ENCODE results near the gene INHBC. TPM values are rescaled to one million over a fixed set of nuclear protein-coding genes. Genes with fewer than 3 reads are reported as not detected.
"Not testable (repeated sequence)": the region's sequence is repeated elsewhere in the genome, so short reads cannot be mapped to it uniquely, and the experiment has no call there.

The INHBC gene
- total RNA-seq (2014; rRNA removed; shearing (Covaris generic)), result 0.13 and 0.37 TPM in 2 replicates
- polyA plus RNA-seq (2015; cell fraction: cytosol; rRNA removed), result 0.05 and 0.12 TPM in 2 replicates
- polyA plus RNA-seq (2015; cell fraction: nucleus; rRNA removed), result 0.08 TPM in 1 of 2 replicates, not detected in the other

GRCh38 chr12:57434517-57435223 lies at the start of gene INHBC:
TSS of gene INHBC (plus strand) at chr12:57434784. CDS start at chr12:57434887, 103 bp downstream.
- DNase-seq (ENCODE audit: low read depth), result no peak

DNA sequence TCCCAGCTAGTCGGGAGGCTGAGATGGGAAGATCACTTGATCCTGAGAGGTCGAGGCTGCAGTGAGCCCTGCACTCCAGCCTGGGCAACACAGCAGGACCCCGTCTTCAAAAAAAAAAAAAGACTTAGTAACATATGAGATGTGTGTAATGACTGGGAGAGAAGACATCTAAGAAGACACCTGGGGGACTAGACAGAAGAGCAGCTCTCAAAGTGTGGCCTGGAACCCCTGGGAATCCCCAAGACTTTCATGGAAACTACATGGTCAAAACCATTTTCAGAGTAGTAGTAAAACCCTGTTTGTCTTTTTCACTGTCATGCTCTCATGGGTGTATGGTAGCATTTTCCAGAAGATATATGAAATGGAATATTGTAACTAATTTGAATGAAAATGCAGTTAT lies 49.0 kb upstream of the INHBC start:
- no peak for DNase-seq (ENCODE audit: low read depth)

GRCh38 chr12:57386187-57386720 lies 48.3 kb upstream of the INHBC start:
- no peak for DNase-seq (ENCODE audit: low read depth)

GRCh38 chr12:57388425-57388824 lies 46.2 kb upstream of the INHBC start:
- DNase-seq (ENCODE audit: low read depth), result no peak

- DNase-seq (ENCODE audit: low read depth), result peak; percentile 95
Observed at GRCh38 chr12:57389033-57389432, 45.6 kb upstream of the INHBC start.

- DNase-seq (ENCODE audit: low read depth), result no peak
Observed at GRCh38 chr12:57390174-57390573, 44.4 kb upstream of the INHBC start.

- DNase-seq (ENCODE audit: low read depth), result no peak
Observed at GRCh38 chr12:57395121-57395520, 39.5 kb upstream of the INHBC start.

DNA sequence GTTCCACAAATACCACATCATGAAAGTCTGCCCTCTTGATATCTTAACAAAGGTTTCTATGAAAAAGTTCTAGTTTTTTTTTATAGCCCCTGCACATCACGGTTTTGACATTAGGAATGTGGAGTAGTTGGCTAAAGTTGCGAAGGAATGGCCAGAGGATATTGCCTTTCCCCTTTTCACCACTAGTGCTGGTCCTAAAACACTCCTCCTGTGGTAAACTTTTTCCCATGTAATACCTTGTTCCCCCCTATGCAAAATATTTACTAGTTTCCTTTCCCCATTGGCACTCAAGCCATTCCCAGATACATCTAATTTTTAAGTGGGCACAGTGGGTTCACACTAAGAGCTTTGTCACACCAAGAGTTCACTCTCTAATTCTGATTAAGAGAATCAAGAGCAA lies 37.1 kb upstream of the INHBC start:
- DNase-seq (ENCODE audit: low read depth), result no peak

DNA sequence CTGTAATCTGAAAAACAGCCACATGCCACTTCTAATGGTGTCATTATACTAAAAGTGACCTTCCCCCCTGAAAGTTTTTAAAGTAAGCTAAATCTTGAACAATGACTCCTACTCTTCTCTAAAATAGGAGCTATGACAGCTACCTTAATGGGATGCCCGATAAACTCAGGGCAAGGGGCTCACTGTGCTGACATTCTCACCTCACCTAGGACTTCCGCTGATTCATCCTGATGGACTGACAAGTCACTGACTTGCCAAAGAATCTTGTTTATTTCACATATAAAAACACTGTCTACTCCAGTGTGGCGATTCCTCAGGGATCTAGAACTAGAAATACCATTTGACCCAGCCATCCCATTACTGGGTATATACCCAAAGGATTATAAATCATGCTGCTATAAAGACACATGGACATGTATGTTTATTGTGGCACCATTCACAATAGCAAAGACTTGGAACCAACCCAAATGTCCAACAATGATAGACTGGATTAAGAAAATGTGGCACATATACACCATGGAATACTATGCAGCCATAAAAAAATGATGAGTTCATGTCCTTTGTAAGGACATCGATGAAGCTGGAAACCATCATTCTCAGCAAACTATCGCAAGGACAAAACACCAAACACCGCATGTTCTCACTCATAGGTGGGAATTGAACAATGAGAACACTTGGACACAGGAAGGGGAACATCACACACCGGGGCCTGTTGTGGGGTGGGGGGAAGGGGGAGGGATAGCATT lies 34.7 kb upstream of the INHBC start:
- not testable (repeated sequence) for DNase-seq (ENCODE audit: low read depth)

DNA sequence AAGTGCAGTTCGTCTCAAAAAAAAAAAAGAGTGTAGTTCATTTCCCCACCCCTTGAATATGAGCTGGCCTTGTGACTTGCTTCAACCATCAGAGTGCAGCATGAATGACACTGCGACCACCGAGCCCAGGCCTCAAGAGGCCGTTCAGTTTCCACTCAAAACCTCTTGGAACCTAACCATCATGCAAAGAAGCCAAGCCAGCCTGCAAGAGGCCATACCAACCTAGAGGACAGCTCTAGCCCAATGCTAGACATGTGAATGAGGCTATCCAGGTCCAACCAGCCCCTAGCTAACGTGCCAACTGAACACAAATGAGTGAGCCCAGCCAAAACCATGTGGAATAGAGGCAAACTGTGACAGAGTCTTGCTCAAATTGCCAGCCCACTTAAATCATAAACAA lies 33.4 kb upstream of the INHBC start:
- no peak for DNase-seq (ENCODE audit: low read depth)

DNA sequence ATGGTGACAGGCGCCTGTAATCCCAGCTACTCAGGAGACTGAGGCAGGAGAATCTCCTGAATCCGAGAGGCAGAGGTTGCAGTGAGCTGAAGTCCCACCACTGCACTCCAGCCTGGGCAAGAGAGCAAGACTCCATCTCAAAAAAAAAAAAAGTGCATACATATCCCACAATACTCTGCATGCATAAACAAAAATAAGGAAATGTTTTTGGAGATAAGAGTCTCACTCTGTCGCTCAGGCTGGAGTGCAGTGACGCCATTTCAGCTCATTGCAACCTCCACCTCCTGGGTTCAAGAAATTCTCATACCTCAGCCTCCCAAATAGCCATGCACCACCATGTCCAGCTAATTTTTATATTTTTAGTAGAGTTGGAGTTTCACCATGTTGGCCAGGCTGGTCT lies 32.4 kb upstream of the INHBC start:
- DNase-seq (ENCODE audit: low read depth), result not testable (repeated sequence)

DNA sequence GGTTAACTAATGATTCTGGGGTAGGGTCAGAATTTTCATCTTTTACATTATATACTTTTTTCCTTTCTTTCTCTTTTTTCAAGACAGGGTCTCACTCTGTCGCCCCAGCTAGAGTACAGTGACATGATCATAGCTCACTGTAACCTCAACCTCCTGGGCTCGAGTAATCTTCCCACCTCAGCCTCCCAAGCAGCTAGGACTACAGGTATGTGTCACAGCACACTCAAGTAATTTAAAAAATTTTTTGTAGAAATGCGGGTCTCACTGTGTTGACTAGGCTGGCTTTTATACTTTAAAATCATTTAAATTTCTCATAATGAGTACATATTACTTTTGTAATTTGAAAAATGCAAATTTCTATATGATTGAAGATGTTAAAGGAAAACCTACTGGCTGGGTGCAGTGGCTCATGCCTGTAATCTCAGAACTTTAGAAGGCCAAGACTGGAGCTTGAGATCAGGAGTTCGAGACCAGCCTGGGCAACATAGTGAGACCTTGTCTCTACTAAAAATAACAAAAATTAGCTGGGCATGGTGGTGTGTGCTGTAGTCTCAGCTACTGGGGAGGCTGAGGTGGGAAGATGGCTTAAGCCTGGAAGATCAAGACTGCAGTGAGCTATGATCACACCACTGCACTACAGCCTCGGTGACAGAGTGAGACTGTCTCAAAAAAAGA lies 29.5 kb upstream of the INHBC start:
- DNase-seq (ENCODE audit: low read depth), result no peak

DNA sequence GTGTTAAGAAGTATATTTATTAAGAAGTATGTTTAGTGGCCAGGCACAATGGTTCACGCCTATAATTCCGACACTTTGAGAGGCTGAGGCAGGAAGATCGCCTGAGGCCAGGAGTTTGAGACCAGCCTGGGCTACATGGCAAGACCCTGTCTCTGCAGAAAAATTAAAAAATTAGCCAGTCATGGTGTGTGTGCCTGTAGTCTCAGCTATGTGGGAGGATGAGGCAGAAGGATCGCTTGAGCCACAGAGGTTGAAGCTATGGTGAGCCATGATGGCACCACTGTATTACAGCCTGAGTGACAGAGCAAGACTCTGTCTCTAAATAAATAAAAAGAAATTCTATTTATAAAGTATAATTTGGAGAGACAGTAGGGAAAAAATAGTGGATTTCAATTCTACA lies 24.1 kb upstream of the INHBC start:
- no peak for DNase-seq (ENCODE audit: low read depth)

- not testable (repeated sequence) for DNase-seq (ENCODE audit: low read depth)
Observed at GRCh38 chr12:57414160-57414559, 20.4 kb upstream of the INHBC start.

GRCh38 chr12:57415088-57415487 lies 19.5 kb upstream of the INHBC start:
- DNase-seq (ENCODE audit: low read depth), result no peak

DNA sequence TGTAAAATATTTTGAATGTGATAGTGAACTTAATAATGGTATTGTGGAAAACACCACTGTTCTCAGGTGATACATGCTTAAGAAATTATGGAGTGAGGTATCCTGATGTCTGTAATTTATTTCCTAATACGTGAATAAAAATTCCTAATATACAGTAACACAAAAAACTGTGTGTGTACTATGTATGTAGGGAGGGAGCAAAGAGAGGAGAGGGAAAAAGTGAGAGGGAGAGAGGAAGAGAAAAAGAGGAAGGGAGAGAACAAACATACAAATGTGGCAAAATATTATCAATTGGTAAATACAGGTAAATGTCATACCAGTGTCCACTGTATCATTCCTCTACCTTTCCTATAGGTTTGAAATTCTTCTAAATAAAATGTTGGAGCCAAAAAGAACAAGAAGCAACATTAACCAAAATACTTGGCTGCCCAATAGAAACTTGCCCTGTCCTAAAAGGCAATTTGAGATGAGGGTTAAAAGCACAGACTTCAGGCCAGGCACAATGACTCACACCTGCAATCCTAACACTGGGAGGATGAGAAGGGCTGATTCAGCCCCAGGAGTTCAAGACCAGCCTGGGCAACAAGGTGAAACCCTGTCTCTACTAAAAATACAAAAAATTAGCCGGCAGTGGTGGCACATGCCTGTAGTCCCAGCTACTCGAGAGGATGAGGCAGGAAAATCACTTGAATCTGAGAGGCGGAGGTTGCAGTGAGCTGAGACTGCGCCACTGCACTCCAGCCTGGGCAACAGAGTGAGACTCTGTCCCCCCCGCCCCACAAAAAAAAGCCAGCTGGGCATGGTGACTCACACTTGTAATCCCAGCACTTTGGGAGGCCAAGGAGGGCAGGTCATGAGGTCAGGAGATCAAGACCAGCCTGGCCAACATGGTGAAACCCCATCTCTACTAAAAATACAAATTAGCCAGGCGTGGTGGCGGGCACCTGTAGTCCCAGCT lies 18.3 kb upstream of the INHBC start:
- DNase-seq (ENCODE audit: low read depth), result peak; percentile 66

DNA sequence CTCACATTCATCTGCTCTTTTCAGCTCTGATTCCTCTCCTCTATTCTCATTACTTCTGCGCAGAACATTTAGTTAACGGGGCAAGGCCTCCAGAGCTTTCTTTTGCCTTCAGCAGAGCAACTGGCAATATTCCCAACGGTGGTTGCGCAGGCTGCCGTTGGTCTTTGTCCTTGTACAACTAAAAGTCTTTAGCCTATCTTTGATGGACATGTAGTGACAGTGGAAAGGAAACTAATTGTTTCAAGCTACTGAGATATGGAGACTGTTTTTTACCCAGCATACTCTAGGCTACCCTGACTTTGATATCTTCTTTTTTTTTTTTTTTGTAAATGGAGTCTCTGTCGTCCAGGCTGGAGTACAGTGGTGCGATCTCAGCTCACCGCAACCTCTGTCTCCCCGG lies 16.3 kb upstream of the INHBC start:
- DNase-seq (ENCODE audit: low read depth), result no peak

DNA sequence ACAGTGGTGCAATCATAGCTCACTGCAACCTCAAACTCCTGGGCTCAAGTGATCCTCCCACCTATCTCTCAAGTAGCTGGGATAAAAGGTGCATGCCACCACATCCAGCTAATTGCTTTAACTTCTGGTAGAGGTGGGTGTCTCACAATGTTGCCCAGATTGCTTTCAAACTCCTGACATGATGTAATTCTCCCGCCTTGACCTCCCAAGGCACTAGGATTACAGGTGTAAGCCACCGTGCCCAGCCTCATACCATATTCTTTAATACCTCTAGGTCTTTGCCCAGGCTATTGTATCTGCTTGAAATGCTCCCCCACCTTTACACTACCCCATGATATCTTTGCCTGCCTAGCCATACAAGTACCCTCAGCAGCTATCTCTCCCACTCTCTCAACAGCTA lies 15.1 kb upstream of the INHBC start:
- DNase-seq (ENCODE audit: low read depth), result no peak

- no peak for DNase-seq (ENCODE audit: low read depth)
Observed at GRCh38 chr12:57420482-57420881, 14.1 kb upstream of the INHBC start.

GRCh38 chr12:57426948-57427347 lies 7.6 kb upstream of the INHBC start:
- not testable (repeated sequence) for DNase-seq (ENCODE audit: low read depth)

DNA sequence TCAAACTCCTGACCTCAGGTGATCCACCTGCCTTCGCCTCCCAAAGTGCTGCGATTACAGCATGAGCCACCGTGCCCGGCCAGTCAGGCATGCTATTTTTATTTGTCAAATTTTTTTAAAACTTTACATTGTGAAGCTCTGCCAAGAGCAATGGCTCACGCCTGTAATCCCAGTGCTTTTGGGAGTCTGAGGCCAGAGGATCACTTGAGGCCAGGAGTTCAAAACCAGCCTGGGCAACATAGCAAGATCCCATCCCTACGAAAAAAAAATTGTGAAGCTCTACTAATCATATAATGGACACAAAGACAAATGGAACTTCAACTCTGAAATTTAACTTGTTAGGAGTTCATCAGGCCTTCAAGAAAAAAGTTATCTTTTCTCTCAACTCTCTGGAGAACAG lies 5.6 kb upstream of the INHBC start:
- no peak for DNase-seq (ENCODE audit: low read depth)
